ACHN (cell line): ENCODE results near the gene PCDH1.
"Not testable (repeated sequence)": the region's sequence is repeated elsewhere in the genome, so short reads cannot be mapped to it uniquely, and the experiment has no call there.

Experiments
- DNase-seq: peaks from one replicate; pipeline ENCODE4 v3.0.0-alpha.2; 2015
- in situ Hi-C: cut with HindIII; loops from 2 replicates; pipeline ENCODE4 v1.10.0; 2017; ENCODE audit warnings: low sequenced_read_pairs, low pct_ligation_motif_present, low pct_unique_long_range_greater_than_20kb

The PCDH1 gene

DNA sequence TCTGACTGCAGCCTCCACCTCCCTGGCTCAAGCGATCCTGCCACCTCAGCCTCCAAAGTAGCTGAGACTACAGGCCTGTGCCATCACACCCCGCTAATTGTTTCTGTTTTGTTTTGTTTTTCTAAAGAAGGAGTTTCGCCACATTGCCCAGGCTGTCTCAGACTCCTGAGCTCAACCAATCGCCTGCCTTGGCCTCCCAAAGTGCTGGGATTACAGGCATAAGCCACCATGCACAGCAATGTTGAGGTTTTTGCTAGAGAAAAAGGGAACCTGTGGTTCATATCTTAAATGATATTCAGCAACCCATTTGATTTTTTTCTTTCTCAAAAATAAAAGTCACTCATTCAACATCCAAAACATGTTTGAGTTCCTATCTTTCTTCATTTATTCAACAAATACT is 25.1 kb upstream of the PCDH1 start:
- no peak for DNase-seq

DNA sequence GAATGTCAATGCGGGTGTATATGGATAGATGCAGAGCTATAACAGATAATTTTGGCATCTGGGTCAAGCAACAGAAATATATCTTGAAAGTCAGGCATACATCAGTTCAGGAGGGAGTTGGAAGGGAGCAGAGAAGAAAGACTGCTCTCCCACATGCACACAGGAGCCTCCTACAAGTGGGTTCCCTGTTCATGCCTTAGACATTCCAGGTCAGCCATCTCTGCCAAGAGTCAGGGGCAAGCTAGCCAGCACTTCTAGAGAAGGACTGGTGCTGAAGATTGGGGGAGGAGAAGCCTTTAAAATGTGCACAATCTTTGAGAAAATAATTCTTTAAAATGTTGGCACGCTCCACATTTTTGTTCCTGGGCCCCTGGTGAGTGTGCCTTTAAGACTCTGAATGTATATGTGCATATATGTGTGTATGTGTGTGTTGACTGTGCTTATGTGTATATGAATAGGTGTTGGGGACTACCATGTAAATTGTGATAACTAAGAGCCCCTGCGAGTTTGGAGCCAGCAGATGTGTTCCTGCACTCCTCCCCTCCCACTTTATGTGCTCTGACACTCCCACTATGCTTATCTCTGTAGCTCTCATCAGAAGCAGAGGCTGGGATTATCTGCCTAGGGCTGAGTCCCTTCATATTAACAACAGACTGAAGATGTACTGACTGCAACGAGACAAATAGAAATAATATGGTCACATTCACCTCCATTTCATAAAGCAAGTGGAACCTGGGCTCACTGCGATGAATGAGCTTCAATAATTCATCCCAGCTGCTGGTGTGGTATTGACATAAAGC is 24.0 kb upstream of the PCDH1 start:
- DNase-seq, result no peak
- in situ Hi-C loops, result no loop called here

More for the DNA sequence above, 25.1 kb upstream of the PCDH1 start:
- in situ Hi-C loops, result no loop called here

DNA sequence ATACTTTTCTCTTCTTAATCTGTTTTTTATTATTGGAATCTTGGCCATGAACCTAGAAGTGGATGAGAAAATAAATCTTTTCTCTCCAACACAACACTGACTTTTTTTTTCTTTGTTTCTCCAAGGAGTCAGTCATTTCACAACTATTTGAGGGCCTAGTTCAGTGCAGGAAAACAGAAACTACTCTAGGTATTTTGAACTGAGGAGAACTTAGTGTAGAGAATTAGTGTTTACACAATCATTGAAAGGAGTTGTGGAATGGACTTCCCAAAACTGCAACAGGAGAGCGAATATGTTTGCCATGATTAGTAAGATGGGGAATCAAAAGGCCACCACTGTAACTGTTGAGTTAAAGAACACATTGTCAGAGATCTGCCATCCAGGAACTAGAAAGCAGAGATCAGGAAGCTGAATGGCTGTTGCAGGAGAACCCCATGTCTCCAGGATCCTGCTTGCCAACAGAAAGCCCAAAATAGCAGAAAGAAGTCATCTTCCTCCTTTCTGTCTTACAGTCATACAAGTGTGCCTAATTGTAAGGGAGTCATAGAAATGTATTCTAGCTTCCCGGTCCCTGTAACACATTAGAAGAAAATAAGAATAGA is 20.3 kb upstream of the PCDH1 start:
- in situ Hi-C loops, result no loop called here
- DNase-seq, result no peak

DNA sequence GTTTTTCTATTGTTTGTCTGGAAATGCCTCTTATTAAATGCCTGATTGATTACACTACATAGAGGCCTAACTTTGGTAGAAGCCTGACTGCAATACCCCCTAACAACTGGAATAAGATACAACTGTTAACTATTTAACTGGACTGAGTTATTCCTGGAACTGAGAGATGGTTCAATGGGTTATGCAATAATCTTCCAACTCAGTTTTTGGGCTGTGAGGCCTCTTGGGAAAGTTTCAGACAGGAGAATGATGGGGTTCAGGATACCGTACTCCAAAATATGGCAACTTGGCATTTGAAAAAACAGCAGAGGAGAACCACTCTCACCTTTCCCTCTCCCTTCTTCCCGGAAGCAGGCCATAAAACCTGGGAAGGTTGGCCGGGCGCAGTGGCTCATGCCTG is 19.2 kb upstream of the PCDH1 start:
- DNase-seq, result no peak
- in situ Hi-C loops, result no loop called here

DNA sequence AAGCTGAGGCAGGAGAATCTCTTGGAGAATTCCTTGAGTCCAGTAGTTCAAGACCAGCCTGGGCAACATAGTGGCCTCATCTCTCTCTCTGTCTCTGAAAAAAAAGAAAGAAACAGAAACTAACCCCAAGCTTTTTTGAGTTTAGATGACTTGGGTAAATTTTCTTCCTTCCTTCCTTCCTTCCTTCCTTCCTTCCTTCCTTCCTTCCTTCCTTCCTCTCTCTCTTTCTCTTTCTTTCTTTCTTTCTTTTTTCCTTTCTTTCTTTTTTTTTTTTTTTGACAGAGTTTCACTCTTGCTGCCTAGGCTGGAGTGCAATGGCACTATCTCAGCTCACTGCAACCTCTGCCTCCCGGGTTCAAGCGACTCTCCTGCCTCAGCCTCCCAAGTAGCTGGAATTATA is 12.2 kb upstream of the PCDH1 start:
- in situ Hi-C loops, DNase-seq: not testable (repeated sequence)

DNA sequence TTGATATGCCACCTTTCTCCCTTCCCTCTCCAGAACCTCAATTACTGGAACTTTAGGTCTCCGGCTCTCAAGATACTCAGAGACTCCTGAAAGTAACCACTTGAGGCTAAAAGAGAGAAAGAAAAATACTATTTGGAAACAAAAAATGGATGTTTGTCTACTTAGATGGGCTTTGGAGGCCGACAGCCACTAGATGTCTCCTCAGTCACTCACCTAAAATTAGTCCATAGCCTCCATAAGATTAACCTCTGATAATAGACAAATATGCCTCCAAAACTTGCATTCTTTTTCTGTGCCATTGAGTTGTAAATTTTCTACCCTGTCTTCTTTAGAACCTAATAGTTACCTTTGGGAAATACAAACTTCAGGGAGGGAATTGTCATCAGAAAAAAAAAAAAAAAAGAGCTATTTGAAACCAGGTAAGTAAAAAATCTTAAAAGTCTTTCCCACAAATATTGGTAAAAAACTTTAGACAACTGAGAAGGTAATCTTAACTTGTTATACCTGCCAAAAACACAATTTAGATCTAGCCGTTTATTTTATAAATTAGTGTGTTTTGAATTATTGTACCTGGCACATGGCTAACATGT is 11.2 kb upstream of the PCDH1 start:
- peak; percentile 12 for DNase-seq

DNA sequence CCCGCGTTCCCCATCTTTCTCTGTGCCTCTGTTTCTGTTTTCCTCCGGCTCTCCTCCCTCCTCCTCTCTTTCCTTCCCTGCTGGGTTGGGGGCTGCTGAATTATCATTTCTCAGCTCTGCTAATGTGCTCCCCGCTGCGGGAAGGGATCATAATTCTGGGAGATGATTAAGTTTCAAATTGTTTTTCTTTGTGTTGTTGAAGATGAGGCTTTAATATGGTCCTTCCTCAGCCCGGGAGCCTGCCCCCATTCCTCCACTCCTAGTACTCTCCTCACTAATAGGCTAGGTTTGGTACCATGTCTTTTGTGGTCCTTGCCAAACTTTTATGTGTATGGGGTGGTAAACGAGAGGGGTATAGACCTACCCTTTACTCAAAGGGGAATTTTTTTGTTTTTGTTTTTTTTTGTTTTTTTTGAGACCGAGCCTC is 5.7 kb upstream of the PCDH1 start:
- in situ Hi-C loops, result no loop called here
- no peak for DNase-seq

More for the DNA sequence above, 11.2 kb upstream of the PCDH1 start:
- in situ Hi-C loops, result no loop called here

DNA sequence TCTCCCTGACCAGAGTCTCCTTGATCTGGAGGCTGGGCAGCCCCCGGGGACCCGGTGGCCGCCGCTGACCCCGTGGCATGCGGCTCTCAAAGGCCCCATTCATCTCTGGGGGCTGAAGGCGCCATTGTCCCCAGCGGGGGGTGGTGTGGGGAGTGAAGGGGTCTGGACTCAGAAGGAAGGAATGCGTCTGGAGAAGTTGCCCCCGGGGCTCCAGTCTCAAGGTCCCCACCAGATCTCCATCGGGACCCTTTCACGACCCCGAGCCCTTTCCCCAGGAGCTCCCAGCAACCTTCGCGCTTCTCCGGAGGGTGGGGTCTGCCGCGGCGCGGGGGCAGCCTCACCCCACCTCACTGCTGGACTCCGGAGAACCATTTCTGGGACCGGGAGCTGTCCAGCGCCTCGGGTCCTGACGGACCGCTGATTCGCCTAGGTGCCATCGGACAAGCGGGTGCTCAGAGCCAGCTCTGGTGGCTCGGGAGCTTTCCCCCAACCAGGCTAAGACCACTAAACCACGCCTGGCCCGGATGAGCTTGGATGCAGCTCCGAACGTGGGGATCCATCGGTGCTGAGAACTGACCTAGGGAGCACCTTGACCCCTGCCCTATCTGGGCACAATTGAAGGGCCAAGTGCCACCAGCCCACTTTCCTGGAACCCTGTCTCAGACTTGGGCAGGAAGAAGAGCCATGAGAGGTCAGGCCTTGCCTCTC is 5.1 kb upstream of the PCDH1 start:
- in situ Hi-C loops, result no loop called here
- peak; percentile 55 for DNase-seq

DNA sequence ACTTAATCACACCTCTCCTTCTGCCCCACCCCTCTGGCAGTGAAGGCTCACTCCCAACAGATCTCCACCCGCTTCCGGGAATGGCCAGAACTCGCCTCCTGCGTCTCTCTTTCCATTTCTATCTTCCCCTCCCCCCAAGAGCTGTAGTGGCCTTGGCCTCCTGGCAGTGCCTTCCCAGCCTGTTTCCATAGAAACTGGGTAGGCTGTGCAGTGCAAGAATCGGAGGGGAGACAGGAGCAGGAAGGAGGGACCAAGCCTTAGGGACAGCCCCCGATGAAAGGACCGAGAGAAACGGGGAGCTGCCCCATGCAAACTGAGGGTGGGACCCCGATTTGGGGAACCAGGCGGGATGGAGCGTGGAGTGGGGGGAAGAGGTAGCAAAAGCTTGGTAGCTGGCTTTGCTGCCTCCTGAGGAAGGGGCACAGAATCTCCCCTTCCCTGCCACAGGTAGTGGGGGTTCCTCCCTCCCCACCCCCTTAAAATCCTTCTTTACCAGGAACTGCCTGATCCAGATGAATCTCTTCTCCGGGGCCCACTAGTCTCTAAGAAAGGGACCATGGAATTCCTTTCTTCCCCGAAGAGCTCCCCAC is 4.5 kb upstream of the PCDH1 start:
- DNase-seq, result no peak
- in situ Hi-C loops, result no loop called here

DNA sequence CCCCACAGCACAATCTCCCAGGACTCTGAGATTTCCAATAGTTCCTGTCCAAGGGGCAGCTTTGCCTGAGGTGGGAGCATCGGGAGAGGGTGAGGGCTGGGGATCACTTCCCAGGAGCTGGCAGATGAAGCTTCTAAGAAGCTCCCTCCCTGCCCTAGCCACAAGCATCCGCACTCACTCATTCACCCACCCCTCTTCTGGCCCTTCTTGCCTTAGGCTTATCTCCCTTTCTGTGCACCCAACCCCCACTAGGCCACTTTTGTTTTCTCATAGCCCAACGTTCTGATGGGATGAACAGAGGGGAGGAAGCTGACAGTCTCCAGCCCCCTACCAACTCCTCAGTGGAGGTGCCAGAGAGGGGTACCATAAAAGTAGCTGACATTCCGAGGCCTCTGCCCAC is 3.7 kb upstream of the PCDH1 start:
- in situ Hi-C loops, result no loop called here

DNA sequence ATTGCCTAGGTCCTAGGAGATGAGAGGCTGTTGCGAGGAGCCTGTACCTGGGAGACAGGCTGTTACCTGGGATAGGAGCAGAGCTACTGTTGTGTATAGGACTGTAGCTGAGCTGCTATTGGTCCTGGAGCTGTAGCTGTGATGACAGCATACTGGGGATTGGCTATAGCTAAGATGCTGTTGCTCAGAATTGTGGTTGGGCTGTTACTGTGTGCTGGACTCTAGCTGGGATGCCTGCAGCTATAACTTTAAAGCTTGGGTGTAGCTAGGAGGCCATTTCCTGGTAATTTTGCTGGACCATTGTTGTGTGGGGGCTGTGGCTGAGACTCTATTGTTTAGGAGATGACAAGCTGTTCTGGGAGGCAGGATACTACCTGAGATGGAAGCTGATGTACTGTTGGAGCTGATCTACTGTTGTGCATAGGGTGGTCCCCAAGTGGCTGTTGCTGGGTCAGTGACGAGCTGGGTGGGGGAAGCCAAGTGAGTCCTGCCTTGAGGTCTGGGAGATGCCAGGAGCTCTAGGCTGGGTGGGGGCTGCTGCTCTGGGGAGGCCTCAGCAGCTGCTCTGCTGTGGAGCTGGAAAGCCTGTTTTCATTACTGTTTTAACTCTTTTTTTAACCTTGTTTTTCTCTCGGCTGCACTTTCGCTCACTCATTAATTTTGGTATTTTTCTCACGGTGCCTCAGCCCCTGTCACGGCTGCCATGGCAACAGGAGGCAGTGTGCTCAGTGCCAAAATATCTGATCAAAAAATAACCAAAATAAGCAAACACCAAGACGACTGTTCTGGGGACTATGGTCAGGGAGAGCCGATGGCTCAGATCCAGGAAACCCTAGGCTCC is 3.0 kb upstream of the PCDH1 start:
- no peak for DNase-seq

More for the DNA sequence above, 3.7 kb upstream of the PCDH1 start:
- DNase-seq, result no peak

DNA sequence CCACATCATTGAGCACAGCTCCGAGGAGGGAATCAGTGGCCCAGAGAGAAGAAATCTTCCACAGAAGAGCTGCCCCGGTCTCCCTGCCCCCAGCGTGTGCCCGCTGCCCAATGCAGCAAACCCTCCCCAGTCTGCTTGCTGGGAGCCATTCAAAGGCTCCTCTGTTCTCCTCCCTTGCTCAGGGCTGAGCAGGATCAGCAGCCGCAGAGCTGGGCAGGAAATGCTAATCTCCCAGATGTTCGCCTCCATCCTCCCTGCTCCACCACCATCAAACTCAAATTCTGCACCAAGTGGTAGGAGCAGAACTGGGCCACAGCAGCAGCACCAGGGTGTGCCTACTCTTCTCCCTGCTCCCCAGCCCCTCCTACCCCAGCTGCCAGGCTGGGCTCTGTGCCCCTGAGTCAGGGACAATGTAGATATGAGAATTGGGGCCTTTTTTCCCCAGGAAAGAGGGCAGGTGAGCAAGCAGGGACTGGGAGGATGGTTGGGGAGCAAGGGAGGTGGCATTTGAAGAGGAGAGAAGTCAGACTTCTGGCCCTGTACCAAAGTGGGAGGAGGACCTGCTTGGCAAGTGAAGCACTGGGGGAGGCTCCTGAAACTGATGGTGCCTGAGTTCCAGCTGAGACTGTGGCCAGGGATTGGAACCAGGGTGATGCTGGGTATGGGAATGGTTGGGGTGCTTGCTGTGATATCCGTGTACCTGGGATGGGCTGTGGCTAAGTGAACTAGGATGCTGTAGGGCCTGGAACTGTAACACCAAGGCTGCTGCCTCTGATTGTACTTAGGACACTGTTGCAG is 1.9 kb upstream of the PCDH1 start:
- no peak for DNase-seq

More for the DNA sequence above, 3.0 kb upstream of the PCDH1 start:
- in situ Hi-C loops, result no loop called here

DNA sequence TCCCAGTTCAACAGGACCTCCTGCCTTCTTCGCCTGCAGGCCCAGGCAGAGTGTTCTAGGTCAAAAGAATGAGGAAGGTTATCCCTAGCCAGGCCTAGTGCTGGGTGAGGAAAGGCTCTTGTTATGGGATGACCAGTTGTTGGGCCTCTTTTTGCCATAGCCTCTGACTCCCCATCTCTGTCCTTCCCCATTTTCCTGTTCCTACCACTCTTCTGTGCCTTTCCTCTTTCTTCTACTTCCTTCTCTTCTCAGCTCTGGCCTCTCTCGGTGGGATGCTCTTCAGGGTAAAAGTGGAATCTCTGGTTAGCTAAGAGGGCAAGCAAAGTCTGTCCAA is 1.2 kb upstream of the PCDH1 start:
- no peak for DNase-seq
- in situ Hi-C loops, result no loop called here

More for the DNA sequence above, 1.9 kb upstream of the PCDH1 start:
- in situ Hi-C loops, result no loop called here

DNA sequence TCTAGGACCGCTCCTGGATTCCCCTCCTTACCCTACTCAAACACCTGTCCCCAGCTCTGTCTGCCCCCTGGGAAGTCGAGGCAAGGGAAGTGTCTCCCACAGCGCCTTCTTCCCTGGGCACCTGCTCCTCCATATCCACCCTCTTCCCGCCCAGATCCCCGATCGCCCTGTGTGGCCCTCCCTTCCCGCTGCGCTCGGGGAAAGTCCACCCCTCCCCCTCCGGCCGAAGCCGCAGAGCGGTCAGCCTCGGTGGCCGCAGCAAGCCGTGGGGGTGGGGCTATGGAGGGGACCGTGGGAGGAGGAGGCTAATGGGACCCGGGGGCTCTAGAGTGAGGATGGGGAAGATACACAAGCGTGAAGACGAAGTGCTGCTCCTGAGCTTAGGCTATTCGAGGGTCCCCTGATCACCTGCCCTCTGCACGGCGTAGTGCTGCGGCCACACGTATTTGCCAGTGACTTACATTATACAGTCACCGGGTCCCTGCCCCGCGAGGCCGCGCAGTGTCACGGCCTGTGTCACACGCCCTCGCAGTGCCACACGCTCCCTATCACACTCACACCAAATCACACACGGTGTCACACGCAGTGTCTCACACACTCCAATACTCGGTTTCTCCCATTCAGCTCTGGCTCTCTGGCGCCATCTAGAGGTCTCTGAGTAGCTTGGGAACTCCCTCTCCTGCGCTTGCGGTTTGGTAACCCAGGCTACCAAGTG is 658 bp upstream of the PCDH1 start:
- peak; percentile 88 for DNase-seq
- in situ Hi-C loops, result no loop called here

DNA sequence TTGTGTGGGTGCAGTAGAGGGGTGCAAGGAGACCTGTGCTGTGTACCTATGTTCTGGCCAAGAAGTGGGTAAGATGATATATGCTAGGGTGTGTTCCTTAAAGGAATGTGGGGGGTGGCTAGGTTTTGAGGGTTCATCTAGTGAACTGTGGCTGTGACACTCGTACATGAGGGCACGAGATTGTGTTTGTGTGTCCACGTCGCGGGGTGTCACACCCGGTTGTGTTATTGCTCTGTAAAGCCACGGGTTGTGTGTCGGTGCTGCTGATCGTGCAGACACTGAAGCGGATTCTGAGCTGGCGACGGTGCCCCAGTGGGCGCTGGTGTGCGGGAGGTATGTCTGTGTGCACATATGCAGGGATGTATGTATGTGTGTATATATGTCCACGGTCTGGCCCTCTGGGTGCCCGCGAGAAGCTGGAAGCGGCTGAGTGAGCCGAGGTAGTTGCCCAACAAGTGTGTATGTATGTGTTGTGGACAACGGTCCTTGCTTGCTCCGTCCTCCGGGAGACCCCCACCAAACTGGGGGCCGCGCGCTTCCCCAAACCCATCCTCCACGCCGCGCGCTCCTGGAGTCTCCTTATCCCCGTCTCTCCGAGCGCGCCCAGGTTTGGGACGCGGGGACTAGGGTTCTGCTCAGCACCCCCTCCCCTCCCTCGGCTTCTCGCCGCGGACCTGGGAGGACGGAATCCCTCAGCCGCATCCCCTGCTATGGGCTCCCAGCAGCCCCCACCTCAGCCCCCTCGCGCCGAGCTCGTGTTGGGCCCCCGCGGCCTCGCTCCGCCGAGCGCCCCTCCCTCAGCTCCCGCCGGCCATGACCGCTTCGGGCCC is 639 bp downstream of the PCDH1 start:
- in situ Hi-C loops, result no loop called here
- no peak for DNase-seq
